HEK293T (cell line): Measurements from ENCODE around the gene SCN8A.

Experiments
- ELF4 ChIP-seq: fragments of 450-650 bp; IDR thresholded peaks from 2 replicates; pipeline ENCODE4 v1.6.1; 2017; ENCODE audit warnings: antibody characterized with exemption
- FOXA1 ChIP-seq: fragments of 450-650 bp; IDR thresholded peaks from 2 replicates; pipeline ENCODE4 v1.6.1; 2016; ENCODE audit warnings: mild to moderate bottlenecking
- TARDBP ChIP-seq: fragments of 450-650 bp; IDR thresholded peaks from 2 replicates; pipeline ENCODE4 v1.6.1; 2016

DNA sequence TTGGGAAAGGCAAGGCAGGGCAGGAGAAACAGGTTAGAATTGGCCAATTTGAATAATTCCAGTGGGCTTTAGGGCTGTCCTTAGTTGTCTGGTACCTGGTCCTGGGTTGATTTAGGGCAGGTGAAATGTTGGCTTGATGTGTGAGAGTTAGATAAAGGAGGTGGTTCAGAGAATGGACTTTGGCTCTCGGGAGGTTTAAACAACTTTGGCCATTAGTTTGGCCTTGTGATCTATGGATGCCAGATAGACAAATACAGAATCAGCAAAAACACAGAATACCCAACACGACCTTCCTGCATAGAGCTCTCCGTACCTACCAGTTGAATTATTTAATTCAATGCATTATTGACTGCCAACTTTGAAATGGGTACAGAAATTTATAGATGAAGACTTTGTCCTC, 35.1 kb downstream of the SCN8A start:
- no peak for TF ChIP-seq ELF4
- TF ChIP-seq TARDBP = no peak
- TF ChIP-seq FOXA1 = no peak
